ENCODE data around the gene PAPSS1.

- TF ChIP-seq POLR2AphosphoS5 (IDR thresholded peaks at IDR 0.05; ENCODE audit: low read depth) (no peak), CTCF (IDR thresholded peaks at IDR 0.05; ENCODE audit: insufficient read depth, low read length) (no peak), REST (IDR thresholded peaks at IDR 0.05; ENCODE audit: insufficient replicate concordance, low read depth) (no peak), GABPA (IDR thresholded peaks at IDR 0.05; ENCODE audit: low read depth) (no peak)
Observed at GRCh38 chr4:107589269-107589668, 130.8 kb downstream of the PAPSS1 start.
